ENCODE measurements around the gene NPTN. TPM values are rescaled to one million over a fixed set of nuclear protein-coding genes. Genes with fewer than 3 reads are reported as not detected.

The NPTN gene
- total RNA-seq, 1 donor from 2014 or later: 256 TPM

GRCh38 chr15:73522011-73522410 lies 111.2 kb downstream of the NPTN start:
- Mint-ChIP-seq H3K9me3 (ENCODE audit: low read depth) (no peaks in the 10 kb centered on the region), H3K4me1 (ENCODE audit: low read depth) (peaks cover under 1% of the 10 kb centered on the region), H3K27ac (ENCODE audit: unreplicated experiment) (no peak overlapping the region), H3K36me3 (ENCODE audit: low read depth) (peaks cover under 1% of the 10 kb centered on the region), H3K4me3 (ENCODE audit: unreplicated experiment) (no peak overlapping the region), H3K27me3 (ENCODE audit: low read depth) (no peaks in the 10 kb centered on the region)
- DNase-seq (ENCODE audit: low spot score): no peak
- no peak for TF ChIP-seq CTCF (IDR thresholded peaks at IDR 0.05)

GRCh38 chr15:73518876-73519733 lies 114.1 kb downstream of the NPTN start:
- DNase-seq (ENCODE audit: low spot score): no peak
- no peaks in the 10 kb centered on the region for H3K27me3 Mint-ChIP-seq (ENCODE audit: low read depth)
- H3K4me1 Mint-ChIP-seq (ENCODE audit: low read depth): no peaks in the 10 kb centered on the region
- H3K4me3 Mint-ChIP-seq (ENCODE audit: unreplicated experiment): no peak overlapping the region
- H3K9me3 Mint-ChIP-seq (ENCODE audit: low read depth): no peaks in the 10 kb centered on the region
- TF ChIP-seq CTCF (IDR thresholded peaks at IDR 0.05): no peak
- H3K36me3 Mint-ChIP-seq (ENCODE audit: low read depth): no peaks in the 10 kb centered on the region
- H3K27ac Mint-ChIP-seq (ENCODE audit: unreplicated experiment): no peak overlapping the region

GRCh38 chr15:73518180-73518862 lies 114.9 kb downstream of the NPTN start:
- TF ChIP-seq CTCF (IDR thresholded peaks at IDR 0.05): no peak
- DNase-seq (ENCODE audit: low spot score): no peak
- Mint-ChIP-seq H3K9me3 (ENCODE audit: low read depth) (no peaks in the 10 kb centered on the region), H3K27me3 (ENCODE audit: low read depth) (no peaks in the 10 kb centered on the region), H3K36me3 (ENCODE audit: low read depth) (no peaks in the 10 kb centered on the region), H3K4me1 (ENCODE audit: low read depth) (no peaks in the 10 kb centered on the region), H3K4me3 (ENCODE audit: unreplicated experiment) (no peak overlapping the region), H3K27ac (ENCODE audit: unreplicated experiment) (no peak overlapping the region)

GRCh38 chr15:73517566-73517965 lies 115.6 kb downstream of the NPTN start:
- Mint-ChIP-seq H3K27ac (ENCODE audit: unreplicated experiment) (no peak overlapping the region), H3K9me3 (ENCODE audit: low read depth) (no peaks in the 10 kb centered on the region)

More at GRCh38 chr15:73517566-73517965, 115.6 kb downstream of the NPTN start:
- no peak for DNase-seq (ENCODE audit: low spot score)
- Mint-ChIP-seq H3K36me3 (ENCODE audit: low read depth) (no peaks in the 10 kb centered on the region), H3K27me3 (ENCODE audit: low read depth) (no peaks in the 10 kb centered on the region), H3K4me3 (ENCODE audit: unreplicated experiment) (no peak overlapping the region), H3K4me1 (ENCODE audit: low read depth) (no peaks in the 10 kb centered on the region)
- no peak for TF ChIP-seq CTCF (IDR thresholded peaks at IDR 0.05)

All from chondrocyte (in vitro differentiated cells).